Fibroblast of lung (primary cell): ENCODE measurements around the gene NDOR1. TPM values are rescaled to one million over a fixed set of nuclear protein-coding genes. Genes with fewer than 3 reads are reported as not detected.

Source experiments
- DNase-seq, 2 donors: peaks; one replicate each; pipeline versions ENCODE4 v3.0.0 to v3.0.0-alpha.2; 2010; ENCODE audit warnings: low read depth in 2 of 2
- H2AFZ ChIP-seq: 2 replicates; pipeline ENCODE4 v1.5.1; 2012; ENCODE audit warnings: low read length, control low read depth, inconsistent platforms
- H3K27ac ChIP-seq: 2 replicates; pipeline ENCODE4 v1.5.1; 2011; ENCODE audit warnings: low read length, control low read depth; ENCODE audit not compliant: insufficient read depth
- H3K27me3 ChIP-seq: 2 replicates; pipeline ENCODE4 v1.5.1; 2011; ENCODE audit warnings: mild to moderate bottlenecking, low read length; ENCODE audit not compliant: control insufficient read depth, insufficient read depth
- H3K36me3 ChIP-seq: 2 replicates; pipeline ENCODE4 v1.5.1; 2011; ENCODE audit warnings: low read length; ENCODE audit not compliant: control insufficient read depth, insufficient read depth
- H3K4me1 ChIP-seq: 2 replicates; pipeline ENCODE4 v1.5.1; 2011; ENCODE audit warnings: low read length; ENCODE audit not compliant: control insufficient read depth, insufficient read depth; ENCODE audit errors: extremely low read depth
- H3K4me2 ChIP-seq: 2 replicates; pipeline ENCODE4 v1.5.1; 2011; ENCODE audit warnings: low read length, control low read depth; ENCODE audit not compliant: insufficient read depth; ENCODE audit errors: extremely low read depth
- H3K4me3 ChIP-seq, 4 experiments: fragments of 200-600 bp in 1 of 4; sonication (generic) in 1 of 4; replicated peaks in 1 of 4; 2 replicates each; pipeline ENCODE4 v1.5.1; 2011 to 2016; ENCODE audit warnings: low read length in 4 of 4, low read depth in 3 of 4, mild to moderate bottlenecking in 3 of 4, control low read depth in 2 of 4, inconsistent platforms in 1 of 4, mixed read lengths in 1 of 4; ENCODE audit not compliant: insufficient read depth in 1 of 4; ENCODE audit errors: control extremely low read depth in 1 of 4
- H3K79me2 ChIP-seq: 2 replicates; pipeline ENCODE4 v1.5.1; 2012; ENCODE audit warnings: mild to moderate bottlenecking, low read length, inconsistent platforms; ENCODE audit not compliant: control insufficient read depth, insufficient read depth
- H3K9ac ChIP-seq: 2 replicates; pipeline ENCODE4 v1.5.1; 2011; ENCODE audit warnings: mild to moderate bottlenecking, low read length, control low read depth; ENCODE audit not compliant: insufficient read depth
- H3K9me3 ChIP-seq: 2 replicates; pipeline ENCODE4 v1.5.1; 2012; ENCODE audit warnings: low read depth, low read length; ENCODE audit not compliant: control insufficient read depth, insufficient read depth
- H4K20me1 ChIP-seq: 2 replicates; pipeline ENCODE4 v1.5.1; 2011; ENCODE audit warnings: low read length; ENCODE audit not compliant: control insufficient read depth, insufficient read depth; ENCODE audit errors: extremely low read depth
- CTCF ChIP-seq, 2 donors: IDR thresholded peaks in 1 of 2; conservative IDR thresholded peaks in 1 of 2; 1 replicate in 1 of 2; 2 replicates in 1 of 2; pipeline ENCODE4 v1.5.1; 2011 to 2012; ENCODE audit warnings: low read length in 2 of 2, control low read depth in 1 of 2, inconsistent platforms in 1 of 2, low read depth in 1 of 2, mild to moderate bottlenecking in 1 of 2
- EZH2 ChIP-seq: IDR thresholded peaks from 2 replicates; pipeline ENCODE4 v1.5.1; 2012; ENCODE audit warnings: low read length, control low read depth, mild to moderate bottlenecking; ENCODE audit errors: missing control alignments
- polyA plus RNA-seq, 2 donors: library from polyadenylated mRNA; depleted of rRNA in 1 of 2; stranded (reverse) in 1 of 2; unstranded in 1 of 2; fragments of >200 nt; gene quantifications; 2 replicates each; pipeline ENCODE4 v1.2.1, GENCODE V29; 2011 to 2012; ENCODE audit warnings: missing spikeins in 1 of 2
- total RNA-seq: library from RNA; depleted of rRNA; stranded (reverse); fragments of >200 nt; gene quantifications from 2 replicates; pipeline ENCODE4 v1.2.1, GENCODE V29; 2014

The NDOR1 gene
- total and polyA plus RNA-seq, 2 donors (not counting 1 experiment from before 2014, with no cell fraction given) = 2.4 to 3.1 TPM

- no peak for TF ChIP-seq CTCF (conservative IDR thresholded peaks at IDR 0.05 in 1 of 2, IDR thresholded peaks at IDR 0.05 in 1 of 2; ENCODE audit: low read depth in 1 of 2, low read length in 2 of 2)
- TF ChIP-seq EZH2 = no peak
- H3K36me3 ChIP-seq = peaks cover 31% of the 10 kb centered on the region
- H4K20me1 ChIP-seq = no peaks in the 10 kb centered on the region
These were observed 17.4 kb upstream of the NDOR1 start for GRCh38 chr9:137188086-137188489.

GRCh38 chr9:137188490-137189296 is 16.8 kb upstream of the NDOR1 start, which contains the start of the genes ANAPC2 and SSNA1:
Gene ANAPC2 (minus strand): TSS chr9:137188560. CDS start chr9:137188532, 28 bp downstream.
Gene SSNA1 (plus strand): TSS chr9:137188676. CDS start chr9:137188727, 51 bp downstream.
- Histone ChIP-seq H3K9me3 (no peaks in the 10 kb centered on the region), H2AFZ (peak within 1 kb of the TSS; percentile 55), H3K27ac (peak within 1 kb of the TSS; percentile 92), H3K4me3 (peak within 1 kb of the TSS; percentile 77 to 97 (median 96)), H3K9ac (peak within 1 kb of the TSS; percentile 93), H3K79me2 (peaks cover 36% of the 10 kb centered on the region), H3K36me3 (peaks cover 26% of the 10 kb centered on the region), H4K20me1 (no peaks in the 10 kb centered on the region), H3K27me3 (no peaks in the 10 kb centered on the region), H3K4me2 (peak within 1 kb of the TSS; percentile 92), H3K4me1 (peaks cover 19% of the 10 kb centered on the region)
- peak; percentile 87 to 95 for DNase-seq
- TF ChIP-seq EZH2 (no peak), CTCF (conservative IDR thresholded peaks at IDR 0.05 in 1 of 2, IDR thresholded peaks at IDR 0.05 in 1 of 2; ENCODE audit: low read depth in 1 of 2, low read length in 2 of 2) (peak; percentile 49 to 50)

More at GRCh38 chr9:137188086-137188489, 17.4 kb upstream of the NDOR1 start:
- Histone ChIP-seq H3K79me2 (peaks cover 36% of the 10 kb centered on the region), H3K9me3 (no peaks in the 10 kb centered on the region), H3K4me2 (peak overlapping the region; percentile 81), H3K9ac (peak overlapping the region; percentile 93), H3K4me1 (peaks cover 19% of the 10 kb centered on the region), H3K4me3 (peak overlapping the region; percentile 77 to 97 (median 96)), H2AFZ (peak overlapping the region; percentile 55), H3K27ac (peak overlapping the region; percentile 92), H3K27me3 (no peaks in the 10 kb centered on the region)
- no peak for DNase-seq
